CD4-positive, alpha-beta T cell treated with Interleukin-6 for 4 hours (primary cell): Measurements from ENCODE around the gene TK2.
"Not testable (repeated sequence)": the region's sequence is repeated elsewhere in the genome, so short reads cannot be mapped to it uniquely, and the experiment has no call there.

Source experiments
- DNase-seq: peaks from one replicate; pipeline ENCODE4 v3.0.0-alpha.2; 2020; ENCODE audit warnings: mixed read lengths

TK2 gene

DNA sequence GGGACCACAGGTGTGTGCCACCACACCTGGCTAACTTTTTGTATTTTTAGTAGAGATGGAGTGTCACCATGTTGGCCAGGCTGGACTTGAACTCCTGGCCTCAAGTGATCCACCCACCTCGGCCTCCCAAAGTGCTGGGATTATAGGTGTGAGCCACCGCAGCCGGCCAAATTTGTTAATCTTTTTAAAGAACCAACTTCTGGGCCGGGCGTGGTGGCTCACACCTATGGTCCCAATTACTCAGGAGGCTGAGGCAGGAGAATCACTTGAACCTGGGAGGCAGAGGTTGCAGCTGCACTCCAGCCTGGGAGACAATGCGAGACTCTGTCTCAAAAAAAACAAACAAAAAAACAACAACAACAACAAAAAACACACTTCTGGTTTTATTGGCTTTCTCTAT, 84.0 kb downstream of the TK2 start:
- not testable (repeated sequence) for DNase-seq

DNA sequence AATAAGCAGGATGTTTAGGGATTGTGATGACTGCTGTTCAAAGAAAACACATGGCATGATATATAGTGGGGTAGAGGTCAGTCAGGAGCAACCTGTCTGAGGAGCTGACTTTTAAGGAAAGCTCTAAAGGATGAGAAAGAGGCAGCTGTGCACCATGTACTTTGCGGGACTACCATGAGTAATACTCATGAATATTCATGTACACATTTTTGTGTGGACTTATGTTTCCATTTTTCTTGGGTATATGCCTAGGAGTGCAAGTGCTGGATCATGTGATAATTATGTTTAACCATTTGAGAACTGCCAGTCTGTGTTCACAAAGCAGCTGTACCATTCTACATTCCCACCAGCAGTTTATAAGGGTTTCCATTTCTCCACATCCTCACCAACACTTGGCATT, 87.0 kb downstream of the TK2 start:
- no peak for DNase-seq

DNA sequence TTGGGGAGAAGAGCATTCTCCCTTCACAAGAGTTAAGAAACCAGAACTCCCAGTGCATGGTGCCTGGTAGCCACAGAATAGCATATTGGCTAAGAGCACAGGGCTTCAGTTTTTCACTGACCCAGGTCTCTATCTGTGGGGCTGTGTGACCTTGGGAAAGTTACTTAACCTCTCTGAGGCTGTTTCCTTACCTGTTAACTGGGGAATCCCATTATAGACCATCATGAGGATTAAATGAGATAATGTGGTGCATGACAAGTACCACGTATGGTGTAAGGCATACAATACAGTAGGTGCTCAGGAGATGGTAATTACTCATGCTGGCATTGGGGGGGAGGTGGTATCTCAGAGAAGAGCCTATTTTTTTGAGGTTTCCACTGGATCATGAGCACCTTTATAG, 89.2 kb downstream of the TK2 start:
- no peak for DNase-seq

DNA sequence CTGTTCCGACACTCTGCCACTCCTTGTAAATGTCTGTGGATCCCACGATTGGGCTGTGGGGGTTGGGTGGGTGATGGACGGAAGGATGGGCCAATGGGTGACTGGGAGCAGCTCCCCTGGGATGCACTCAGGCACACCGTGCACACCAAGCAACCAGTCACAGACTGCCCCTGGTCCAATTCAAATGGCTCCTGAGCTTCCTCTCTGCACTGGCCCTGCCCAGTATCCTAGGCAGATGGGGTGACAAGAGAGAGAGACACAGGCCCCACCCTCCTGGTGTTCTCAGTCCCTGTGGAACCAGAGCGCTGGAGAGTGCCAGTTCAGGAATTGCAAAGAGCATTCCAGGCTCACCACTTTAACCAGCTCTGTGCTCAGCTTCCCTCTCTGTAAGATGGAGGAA, 90.0 kb downstream of the TK2 start:
- no peak for DNase-seq

DNA sequence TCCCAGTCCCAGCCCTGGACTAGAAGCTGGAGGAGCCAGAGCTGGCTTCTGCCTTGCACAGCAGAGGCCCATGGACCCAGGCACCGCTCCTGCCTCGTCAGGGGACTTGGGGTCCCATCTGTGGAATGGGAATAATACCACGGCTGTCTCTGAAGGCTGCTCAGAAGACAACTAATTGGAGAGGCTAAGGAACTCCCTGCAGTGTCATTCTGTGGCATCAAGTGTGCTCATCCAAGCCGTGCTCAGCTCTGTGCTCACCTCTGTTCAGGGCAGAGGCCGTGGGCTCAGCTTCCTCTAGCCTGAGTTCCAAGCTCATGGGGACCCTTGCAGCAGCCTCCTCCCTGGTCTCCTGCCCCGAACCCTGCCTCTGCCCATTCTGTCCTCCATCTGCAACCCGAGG, 91.1 kb downstream of the TK2 start:
- DNase-seq: no peak

DNA sequence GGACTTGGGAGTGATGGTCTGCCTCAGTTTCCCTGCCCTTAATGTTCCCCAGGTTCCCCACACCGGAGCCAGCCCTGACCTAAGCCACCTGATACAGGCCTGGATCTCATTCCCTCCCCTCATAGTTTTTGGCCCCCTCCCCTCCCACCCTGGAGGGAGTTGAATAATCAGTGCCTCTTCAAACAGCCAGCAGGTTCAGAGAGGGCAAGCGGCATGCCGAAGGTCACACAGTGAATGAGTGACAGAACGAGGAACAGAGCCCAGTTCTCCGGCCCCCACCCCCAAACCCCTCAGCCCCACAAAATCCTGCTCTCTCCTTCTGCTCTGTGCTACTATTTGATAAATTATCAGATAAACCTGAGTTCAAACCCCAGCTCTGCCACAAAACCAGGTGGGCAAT, 91.6 kb downstream of the TK2 start:
- DNase-seq: no peak
